ENCODE measurements around the gene ST6GAL2. TPM values are rescaled to one million over a fixed set of nuclear protein-coding genes. Genes with fewer than 3 reads are reported as not detected.

ST6GAL2 gene
- total and polyA plus RNA-seq, 4 donors = 1.0 to 3.6 (median 2.3) TPM

GRCh38 chr2:106804161-106804560 lies 81.8 kb downstream of the ST6GAL2 start:
- DNase-seq (ENCODE audit: low spot score) = no peak
- Histone ChIP-seq H3K9ac (ENCODE audit: low read depth in 1 of 2, low read length in 2 of 2) (no peak overlapping the region), H3K27me3 (ENCODE audit: control insufficient read depth in 4 of 4, insufficient read depth in 4 of 4, low read length in 3 of 4) (no peaks in the 10 kb centered on the region), H3K36me3 (ENCODE audit: control insufficient read depth in 4 of 4, insufficient read depth in 3 of 4, low read depth in 1 of 4, low read length in 3 of 4) (no peaks in the 10 kb centered on the region), H3K27ac (ENCODE audit: low read depth in 1 of 2, low read length in 2 of 2) (no peak overlapping the region), H3K4me1 (ENCODE audit: control insufficient read depth in 4 of 4, insufficient read depth in 4 of 4, low read length in 3 of 4) (no peaks in the 10 kb centered on the region), H3K4me3 (ENCODE audit: low read depth in 1 of 3, low read length in 3 of 3) (no peak overlapping the region), H3K9me3 (ENCODE audit: control insufficient read depth in 4 of 4, low read length in 3 of 4) (no peaks in the 10 kb centered on the region)
- 56% methylated on average over 1 of the region's 1 CpG for WGBS
- no peak for TF ChIP-seq RXRA (IDR thresholded peaks at IDR 0.05)
- TF ChIP-seq MAX (IDR thresholded peaks at IDR 0.05) = no peak
- TF ChIP-seq FOXA1 (IDR thresholded peaks at IDR 0.05) = no peak
- no peak for TF ChIP-seq JUND (IDR thresholded peaks at IDR 0.05)
- no peak for TF ChIP-seq EGR1 (IDR thresholded peaks at IDR 0.05; ENCODE audit: low read depth in 2 of 2)
- TF ChIP-seq FOXA2 (IDR thresholded peaks at IDR 0.05) = no peak
- TF ChIP-seq HNF4A (conservative IDR thresholded peaks at IDR 0.05) = no peak
- no peak for TF ChIP-seq CTCF (IDR thresholded peaks at IDR 0.05; ENCODE audit: low read depth, low read length, missing input control)
- no peak for TF ChIP-seq TAF1 (conservative IDR thresholded peaks at IDR 0.05)
- TF ChIP-seq RAD21 (IDR thresholded peaks at IDR 0.05) = no peak
- no peak for TF ChIP-seq ATF3 (IDR thresholded peaks at IDR 0.05)
- no peak for TF ChIP-seq HNF4G (IDR thresholded peaks at IDR 0.05)
- TF ChIP-seq REST (IDR thresholded peaks at IDR 0.05) = no peak
- TF ChIP-seq YY1 (IDR thresholded peaks at IDR 0.05) = no peak
- no peak for TF ChIP-seq NR2F2 (IDR thresholded peaks at IDR 0.05)
- no peak for TF ChIP-seq SP1 (IDR thresholded peaks at IDR 0.05)

- no peaks in the 10 kb centered on the region for H3K36me3 ChIP-seq (ENCODE audit: control insufficient read depth in 4 of 4, insufficient read depth in 3 of 4, low read depth in 1 of 4, low read length in 3 of 4)
- H3K4me3 ChIP-seq (ENCODE audit: low read depth in 1 of 3, low read length in 3 of 3) = no peak overlapping the region
- TF ChIP-seq JUND (IDR thresholded peaks at IDR 0.05) = no peak
- no peak for TF ChIP-seq HNF4G (IDR thresholded peaks at IDR 0.05)
- no peak for TF ChIP-seq EGR1 (IDR thresholded peaks at IDR 0.05; ENCODE audit: low read depth in 2 of 2)
- no peak for TF ChIP-seq SP1 (IDR thresholded peaks at IDR 0.05)
- TF ChIP-seq YY1 (IDR thresholded peaks at IDR 0.05) = no peak
- TF ChIP-seq NR2F2 (IDR thresholded peaks at IDR 0.05) = no peak
- TF ChIP-seq RXRA (IDR thresholded peaks at IDR 0.05) = no peak
- no peak for TF ChIP-seq ZBTB33 (IDR thresholded peaks at IDR 0.05)
- no peak for TF ChIP-seq GABPA (IDR thresholded peaks at IDR 0.05 in 1 of 2, conservative IDR thresholded peaks at IDR 0.05 in 1 of 2)
- H3K27me3 ChIP-seq (ENCODE audit: control insufficient read depth in 4 of 4, insufficient read depth in 4 of 4, low read length in 3 of 4) = no peaks in the 10 kb centered on the region
- H3K4me1 ChIP-seq (ENCODE audit: control insufficient read depth in 4 of 4, insufficient read depth in 4 of 4, low read length in 3 of 4) = no peaks in the 10 kb centered on the region
- no peaks in the 10 kb centered on the region for H3K9me3 ChIP-seq (ENCODE audit: control insufficient read depth in 4 of 4, low read length in 3 of 4)
- H3K9ac ChIP-seq (ENCODE audit: low read depth in 1 of 2, low read length in 2 of 2) = no peak overlapping the region
- no peak for DNase-seq (ENCODE audit: low spot score)
- 64% methylated on average over 10 of the region's 10 CpGs for WGBS
- H3K27ac ChIP-seq (ENCODE audit: low read depth in 1 of 2, low read length in 2 of 2) = no peak overlapping the region
These were observed 84.9 kb downstream of the ST6GAL2 start for GRCh38 chr2:106800976-106801655.

Measured in liver (tissue), 9 donors.